Activated naive CD8-positive, alpha-beta T cell treated with anti-CD3 and anti-CD28 coated beads for 36 hours (primary cell): Measurements from ENCODE around the gene GSTO1. TPM values are rescaled to one million over a fixed set of nuclear protein-coding genes. Genes with fewer than 3 reads are reported as not detected.
A peak's percentile ranks its signal among the peaks of the same experiment; 100 is the strongest.

Experiments
- DNase-seq: peaks from one replicate; pipeline ENCODE4 v3.0.0; 2021
- H3K27ac Mint-ChIP-seq: one replicate; pipeline ENCODE4 v1.8.0; 2022; ENCODE audit warnings: mild to moderate bottlenecking, moderate library complexity, mixed read lengths
- H3K27me3 Mint-ChIP-seq: one replicate; pipeline ENCODE4 v1.8.0; 2022; ENCODE audit warnings: mild to moderate bottlenecking, mixed read lengths
- H3K36me3 Mint-ChIP-seq: one replicate; pipeline ENCODE4 v1.8.0; 2021; ENCODE audit warnings: mild to moderate bottlenecking, mixed read lengths
- H3K4me1 Mint-ChIP-seq: one replicate; pipeline ENCODE4 v1.8.0; 2021; ENCODE audit warnings: mixed read lengths
- H3K4me3 Mint-ChIP-seq: one replicate; pipeline ENCODE4 v1.8.0; 2022; ENCODE audit warnings: mild to moderate bottlenecking, moderate library complexity, mixed read lengths
- H3K9me3 Mint-ChIP-seq: one replicate; pipeline ENCODE4 v1.8.0; 2022; ENCODE audit warnings: mixed read lengths
- total RNA-seq, 2 experiments: library from RNA; stranded (reverse); gene quantifications; one replicate each; pipeline ENCODE4 v1.2.3, GENCODE V29; 2021

GSTO1 gene
- total RNA-seq, 2 experiments from 2014 or later, result 148 to 153 TPM

DNA sequence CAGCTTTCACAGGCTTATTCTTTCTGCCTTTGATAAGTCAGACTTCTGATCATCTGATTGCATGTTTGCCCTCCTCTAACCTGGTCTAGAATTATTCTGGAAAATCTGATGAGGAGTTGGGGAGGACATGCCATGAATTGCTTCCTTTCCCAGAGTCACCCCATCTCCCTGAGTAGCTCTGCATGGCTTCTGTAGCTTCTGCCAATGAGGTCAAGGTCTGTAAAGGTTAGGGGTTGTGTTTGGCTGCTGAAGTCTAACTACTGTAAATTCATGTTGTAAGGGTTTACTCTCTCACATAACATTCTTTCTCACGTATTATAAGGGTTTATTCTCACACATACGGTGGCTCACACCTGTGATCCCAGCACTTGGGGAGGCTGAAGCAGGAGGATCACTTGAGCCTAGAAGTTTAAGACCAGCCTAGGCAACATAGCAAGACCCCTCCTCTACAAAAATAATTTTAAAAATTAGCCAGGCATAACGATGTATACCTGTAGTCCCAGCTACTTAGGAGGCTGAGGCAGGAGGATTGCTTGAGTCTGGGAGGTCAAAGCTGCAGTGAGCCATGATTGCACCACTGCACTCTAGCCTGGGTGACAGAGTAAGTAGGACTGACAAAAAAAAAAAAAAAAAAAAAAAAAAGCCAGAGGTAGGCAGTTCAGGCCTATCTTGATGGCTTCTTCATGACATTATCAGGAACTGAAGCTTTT lies 25.0 kb downstream of the GSTO1 start:
- peaks cover 15% of the 10 kb centered on the region for H3K27me3 Mint-ChIP-seq
- peaks cover 2% of the 10 kb centered on the region for H3K4me1 Mint-ChIP-seq
- no peak for DNase-seq
- H3K4me3 Mint-ChIP-seq, result no peak overlapping the region
- no peak overlapping the region for H3K27ac Mint-ChIP-seq
- H3K9me3 Mint-ChIP-seq, result no peaks in the 10 kb centered on the region
- peaks cover 2% of the 10 kb centered on the region for H3K36me3 Mint-ChIP-seq

DNA sequence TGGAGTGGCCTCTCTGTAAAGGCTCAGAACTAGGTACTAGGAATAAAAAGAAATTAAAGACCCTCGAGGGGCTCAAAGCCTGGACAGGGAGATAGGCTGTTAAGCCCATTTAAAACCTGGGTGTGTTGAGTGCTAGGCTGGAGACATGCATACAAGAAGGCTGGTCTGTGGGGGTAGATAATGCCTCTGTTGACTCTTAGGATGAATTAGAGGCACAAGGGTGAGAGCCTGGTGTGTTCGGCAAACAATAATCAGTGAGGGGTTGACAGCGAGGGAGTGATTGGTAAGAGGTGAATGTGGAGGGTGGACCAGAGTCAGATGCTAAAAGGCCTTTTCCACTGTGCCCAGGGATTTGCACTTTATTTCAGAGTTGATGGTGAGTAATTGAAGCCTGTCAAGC lies 27.0 kb downstream of the GSTO1 start:
- peaks cover 2% of the 10 kb centered on the region for H3K36me3 Mint-ChIP-seq
- H3K9me3 Mint-ChIP-seq, result no peaks in the 10 kb centered on the region
- no peak overlapping the region for H3K4me3 Mint-ChIP-seq
- no peak for DNase-seq
- H3K27me3 Mint-ChIP-seq, result no peaks in the 10 kb centered on the region
- no peaks in the 10 kb centered on the region for H3K4me1 Mint-ChIP-seq
- no peak overlapping the region for H3K27ac Mint-ChIP-seq

DNA sequence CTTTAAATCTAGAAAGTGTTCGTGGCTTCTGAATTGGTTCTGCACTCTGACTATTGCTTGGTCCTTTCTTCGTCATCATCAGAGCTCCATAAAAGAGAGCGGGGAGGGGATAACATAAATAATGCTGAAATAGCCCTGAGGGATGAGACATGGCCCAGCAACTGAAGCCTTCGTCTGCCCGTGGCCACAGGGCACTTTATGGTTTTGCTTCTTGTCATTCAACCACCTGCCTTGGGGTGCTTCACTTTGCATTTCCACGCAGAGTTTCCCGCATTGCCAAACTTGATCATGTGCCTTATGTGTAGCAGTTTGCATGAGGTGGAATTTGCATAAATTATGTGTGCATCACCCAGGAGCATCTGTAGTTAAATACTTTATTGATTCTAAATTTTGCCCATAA lies 30.2 kb downstream of the GSTO1 start:
- Mint-ChIP-seq H3K4me3 (no peak overlapping the region), H3K4me1 (no peaks in the 10 kb centered on the region), H3K27me3 (peaks cover 4% of the 10 kb centered on the region)

DNA sequence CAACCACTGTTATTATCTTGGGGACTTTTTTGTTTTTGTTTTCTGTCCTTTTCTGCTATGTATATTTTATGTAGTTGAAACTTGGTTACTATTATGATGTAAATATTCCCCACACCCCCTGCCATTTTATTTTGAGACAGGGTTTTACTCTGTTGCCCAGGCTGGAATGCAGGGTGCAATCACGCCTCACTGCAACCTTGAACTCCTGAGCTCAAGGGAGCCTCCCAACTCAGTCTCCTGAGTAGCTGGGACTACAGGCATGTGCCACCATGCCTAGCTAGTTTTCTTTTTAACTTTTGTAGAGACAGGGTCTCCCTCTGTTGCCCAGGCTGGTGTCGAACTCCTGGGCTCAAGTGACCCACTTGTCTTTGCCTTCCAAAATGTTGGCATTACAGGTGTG lies 32.2 kb downstream of the GSTO1 start:
- H3K4me1 Mint-ChIP-seq, result peaks cover 5% of the 10 kb centered on the region
- H3K27me3 Mint-ChIP-seq, result peaks cover 14% of the 10 kb centered on the region

More for the DNA sequence above, 30.2 kb downstream of the GSTO1 start:
- Mint-ChIP-seq H3K27ac (no peak overlapping the region), H3K9me3 (no peaks in the 10 kb centered on the region), H3K36me3 (peaks cover 2% of the 10 kb centered on the region)
- DNase-seq, result no peak

GRCh38 chr10:104288355-104288754 lies 33.7 kb downstream of the GSTO1 start:
- no peaks in the 10 kb centered on the region for H3K9me3 Mint-ChIP-seq
- H3K36me3 Mint-ChIP-seq, result no peaks in the 10 kb centered on the region

More for the DNA sequence above, 32.2 kb downstream of the GSTO1 start:
- no peaks in the 10 kb centered on the region for H3K9me3 Mint-ChIP-seq
- no peak overlapping the region for H3K27ac Mint-ChIP-seq
- H3K36me3 Mint-ChIP-seq, result no peaks in the 10 kb centered on the region
- DNase-seq, result no peak
- no peak overlapping the region for H3K4me3 Mint-ChIP-seq

DNA sequence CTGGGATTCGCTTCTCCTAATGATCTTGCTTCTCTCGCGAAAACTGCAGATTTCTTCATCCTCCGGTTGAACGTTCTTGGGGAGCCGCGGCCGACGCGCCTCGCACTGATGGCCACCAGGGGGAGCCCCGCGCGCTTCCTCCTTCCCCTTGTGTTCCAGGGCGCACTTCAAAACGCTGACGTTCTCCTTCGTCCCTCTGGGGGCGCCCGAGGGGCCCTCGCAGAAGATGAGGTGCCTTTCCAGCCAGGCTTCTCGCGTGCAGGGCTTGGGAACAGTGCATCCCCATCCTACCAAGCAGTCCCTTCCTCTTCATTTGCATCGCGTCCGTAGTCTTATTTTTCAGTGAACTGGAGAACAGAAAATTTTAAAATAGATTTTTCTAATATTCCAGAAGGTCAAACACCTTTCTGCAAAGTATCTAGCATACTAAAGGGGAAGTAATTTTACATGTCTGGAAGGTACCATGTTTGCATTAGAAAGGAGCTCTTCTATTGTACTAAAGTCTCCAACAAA lies 36.8 kb downstream of the GSTO1 start:
- H3K9me3 Mint-ChIP-seq, result no peaks in the 10 kb centered on the region

More at GRCh38 chr10:104288355-104288754, 33.7 kb downstream of the GSTO1 start:
- H3K4me3 Mint-ChIP-seq, result no peak overlapping the region
- peaks cover 14% of the 10 kb centered on the region for H3K27me3 Mint-ChIP-seq
- DNase-seq, result no peak
- H3K4me1 Mint-ChIP-seq, result peaks cover 11% of the 10 kb centered on the region
- no peak overlapping the region for H3K27ac Mint-ChIP-seq

DNA sequence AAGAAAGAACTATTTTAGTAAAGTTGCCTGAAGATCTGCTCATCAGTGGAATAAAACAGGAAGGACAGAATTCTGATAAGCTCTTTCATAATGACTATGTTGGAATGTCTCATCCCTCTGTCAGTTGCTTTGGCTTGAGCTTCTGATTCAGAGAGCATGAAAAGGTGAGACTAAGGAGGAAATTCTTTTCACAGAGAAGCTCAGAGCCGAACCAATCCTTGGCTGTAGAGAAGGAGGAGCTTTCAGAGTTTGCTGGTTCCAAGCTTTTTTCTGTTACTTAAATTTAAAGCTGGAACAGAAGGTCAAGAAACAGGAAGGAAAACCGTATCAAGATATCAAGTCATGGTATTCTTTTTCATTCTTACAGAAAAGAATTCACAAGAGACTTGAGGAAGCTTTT lies 38.3 kb downstream of the GSTO1 start:
- Mint-ChIP-seq H3K27ac (peak overlapping the region; percentile 63), H3K9me3 (no peaks in the 10 kb centered on the region), H3K36me3 (no peaks in the 10 kb centered on the region), H3K4me1 (peaks cover 11% of the 10 kb centered on the region), H3K27me3 (peaks cover 27% of the 10 kb centered on the region), H3K4me3 (no peak overlapping the region)
- no peak for DNase-seq

More for the DNA sequence above, 36.8 kb downstream of the GSTO1 start:
- DNase-seq, result peak; percentile 83
- Mint-ChIP-seq H3K36me3 (no peaks in the 10 kb centered on the region), H3K27ac (no peak overlapping the region), H3K4me1 (peaks cover 11% of the 10 kb centered on the region), H3K27me3 (peaks cover 22% of the 10 kb centered on the region), H3K4me3 (no peak overlapping the region)

GRCh38 chr10:104293781-104294321 lies 39.2 kb downstream of the GSTO1 start:
- H3K27me3 Mint-ChIP-seq, result peaks cover 26% of the 10 kb centered on the region
- H3K36me3 Mint-ChIP-seq, result no peaks in the 10 kb centered on the region
- no peak overlapping the region for H3K27ac Mint-ChIP-seq
- no peak overlapping the region for H3K4me3 Mint-ChIP-seq
- peaks cover 11% of the 10 kb centered on the region for H3K4me1 Mint-ChIP-seq
- DNase-seq, result no peak
- no peaks in the 10 kb centered on the region for H3K9me3 Mint-ChIP-seq

GRCh38 chr10:104296687-104297436 lies 42.2 kb downstream of the GSTO1 start:
- no peak overlapping the region for H3K27ac Mint-ChIP-seq
- peaks cover 3% of the 10 kb centered on the region for H3K36me3 Mint-ChIP-seq
- H3K4me1 Mint-ChIP-seq, result peaks cover 19% of the 10 kb centered on the region
- no peak for DNase-seq
- H3K4me3 Mint-ChIP-seq, result no peak overlapping the region
- peaks cover 13% of the 10 kb centered on the region for H3K27me3 Mint-ChIP-seq
- no peaks in the 10 kb centered on the region for H3K9me3 Mint-ChIP-seq

DNA sequence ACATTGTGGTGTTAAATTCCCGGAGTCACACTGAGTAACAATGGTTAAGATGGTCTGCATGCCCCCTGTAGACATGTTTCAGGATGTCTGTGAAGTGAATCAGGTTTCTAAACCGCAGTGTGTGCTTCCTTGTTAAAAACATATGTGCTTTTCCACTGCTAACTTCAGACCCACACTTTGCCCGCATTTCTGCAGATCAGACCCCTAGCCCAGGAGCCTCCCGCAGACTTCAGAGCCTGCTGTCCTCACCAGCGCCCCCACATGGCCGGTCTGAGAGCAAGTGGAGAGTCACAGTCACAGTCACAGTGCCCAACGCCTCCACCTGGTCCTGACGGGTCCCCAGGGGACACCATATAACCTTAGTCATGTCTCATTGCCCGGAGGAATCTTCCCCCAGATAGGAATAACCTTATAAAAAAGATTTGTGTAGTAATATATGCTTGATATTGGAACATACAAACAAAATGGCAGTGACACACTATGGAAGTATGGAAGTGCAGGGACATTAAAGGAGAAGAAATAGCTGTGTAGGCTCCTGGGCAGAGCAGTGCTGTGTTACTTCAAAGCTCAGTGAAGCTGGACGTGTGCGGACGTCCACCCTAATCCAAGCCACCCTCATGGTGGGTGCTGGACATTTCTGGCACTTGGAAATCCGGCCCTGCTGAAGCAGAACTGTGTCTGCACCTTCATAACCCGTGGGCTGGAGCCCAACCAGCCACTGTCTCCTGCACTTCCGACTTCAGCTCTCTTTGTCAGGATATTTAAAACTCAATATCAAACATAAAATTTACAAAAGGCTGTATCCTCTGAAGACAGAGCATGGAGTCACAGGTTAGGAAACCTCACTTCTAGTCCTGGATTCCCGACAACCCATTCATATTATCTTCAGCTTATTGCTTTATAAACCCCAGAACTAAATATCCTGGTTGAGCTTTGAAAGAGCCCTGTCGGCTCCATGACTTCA lies 43.3 kb downstream of the GSTO1 start:
- no peak overlapping the region for H3K4me3 Mint-ChIP-seq
- H3K9me3 Mint-ChIP-seq, result no peaks in the 10 kb centered on the region
- peak; percentile 35 for DNase-seq
- peaks cover 13% of the 10 kb centered on the region for H3K27me3 Mint-ChIP-seq
- H3K36me3 Mint-ChIP-seq, result peaks cover 6% of the 10 kb centered on the region
- H3K4me1 Mint-ChIP-seq, result peaks cover 15% of the 10 kb centered on the region
- no peak overlapping the region for H3K27ac Mint-ChIP-seq

DNA sequence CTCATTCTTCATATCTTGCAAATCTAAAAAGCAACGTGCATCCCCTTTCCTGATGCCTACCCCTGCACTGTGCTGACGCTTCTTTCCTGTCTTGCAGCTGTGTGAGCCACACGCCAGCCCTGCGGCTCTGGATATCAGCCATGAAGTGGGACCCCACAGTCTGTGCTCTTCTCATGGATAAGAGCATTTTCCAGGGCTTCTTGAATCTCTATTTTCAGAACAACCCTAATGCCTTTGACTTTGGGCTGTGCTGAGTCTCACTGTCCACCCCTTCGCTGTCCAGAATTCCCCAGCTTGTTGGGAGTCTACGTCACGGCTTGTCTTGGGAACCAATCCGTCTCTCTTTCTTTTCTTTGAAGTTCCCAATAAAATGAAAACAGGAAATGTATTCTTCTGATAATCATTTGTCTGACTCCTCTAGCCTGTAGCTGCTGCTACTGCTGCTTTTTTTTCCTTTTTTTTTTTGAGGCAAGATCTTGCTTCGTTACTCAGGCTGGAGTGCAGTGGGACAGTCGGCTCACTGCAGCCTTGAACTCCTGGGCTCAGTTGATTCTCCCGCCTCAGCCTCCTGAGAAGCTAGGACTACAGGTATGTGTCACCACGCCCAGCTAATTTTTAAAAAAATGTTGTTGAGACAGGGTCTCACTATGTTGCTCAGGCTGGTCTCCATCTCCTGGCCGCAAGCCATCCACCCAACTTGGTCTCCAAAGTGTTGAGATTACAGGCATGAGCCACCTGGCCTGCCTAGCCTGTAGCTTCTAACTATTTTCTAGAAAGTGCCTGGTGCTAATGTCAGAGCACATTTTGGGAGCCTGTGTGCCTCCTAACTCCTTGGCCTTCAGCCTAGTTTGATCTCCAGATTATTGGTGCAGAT lies 44.6 kb downstream of the GSTO1 start:
- Mint-ChIP-seq H3K4me1 (peaks cover 17% of the 10 kb centered on the region), H3K27ac (no peak overlapping the region), H3K9me3 (no peaks in the 10 kb centered on the region), H3K27me3 (peaks cover 12% of the 10 kb centered on the region), H3K4me3 (no peak overlapping the region), H3K36me3 (peaks cover 8% of the 10 kb centered on the region)
- no peak for DNase-seq

- peaks cover 8% of the 10 kb centered on the region for H3K36me3 Mint-ChIP-seq
- peak overlapping the region; percentile 73 for H3K27ac Mint-ChIP-seq
- no peak for DNase-seq
- H3K4me3 Mint-ChIP-seq, result no peak overlapping the region
- peaks cover 5% of the 10 kb centered on the region for H3K27me3 Mint-ChIP-seq
- H3K9me3 Mint-ChIP-seq, result no peaks in the 10 kb centered on the region
- H3K4me1 Mint-ChIP-seq, result peaks cover 20% of the 10 kb centered on the region
Measured at GRCh38 chr10:104300002-104300735, 45.5 kb downstream of the GSTO1 start.

- Mint-ChIP-seq H3K36me3 (peaks cover 8% of the 10 kb centered on the region), H3K9me3 (no peaks in the 10 kb centered on the region), H3K27me3 (peaks cover 7% of the 10 kb centered on the region), H3K27ac (peak overlapping the region; percentile 73), H3K4me3 (no peak overlapping the region), H3K4me1 (peaks cover 22% of the 10 kb centered on the region)
- no peak for DNase-seq
Measured at GRCh38 chr10:104300736-104301292, 46.1 kb downstream of the GSTO1 start.
